ENCODE measurements around the gene LPIN1. TPM values are rescaled to one million over a fixed set of nuclear protein-coding genes. Genes with fewer than 3 reads are reported as not detected.
A peak's percentile ranks its signal among the peaks of the same experiment; 100 is the strongest.

The LPIN1 gene
- total and polyA plus RNA-seq, 4 experiments from 2014 or later, result 13.3 to 83.9 (median 51.5) TPM

GRCh38 chr2:11865805-11866204 is 119.4 kb downstream of the LPIN1 start:
- no peak overlapping the region for H3K27ac ChIP-seq (ENCODE audit: low read depth, low read length)
- POLR2A ChIA-PET (ENCODE audit: partially characterized antibody), result interaction anchor here (1.6 kb wide), 1 partner anchor 857 kb away, joined by 3 read pairs; no protein-coding TSS in a partner anchor
- intact Hi-C loops (cut with micrococcal nuclease), result loop anchor here (10.0 kb wide), 1 partner anchor 309 kb away; no protein-coding TSS in a partner anchor

GRCh38 chr2:11866358-11867335 is 120.2 kb downstream of the LPIN1 start:
- no peak overlapping the region for H3K27ac ChIP-seq (ENCODE audit: low read depth, low read length)
- H3K9me3 ChIP-seq (ENCODE audit: control insufficient read depth in 1 of 2, low read length in 2 of 2), result no peaks in the 10 kb centered on the region
- H3K4me1 ChIP-seq (ENCODE audit: insufficient read depth, low read length), result peaks cover 25% of the 10 kb centered on the region
- Mint-ChIP-seq H3K4me3 (no peak overlapping the region), H3K27ac (peak overlapping the region in 4 of 7 donors; percentile 20 to 67 (median 44)), H3K27me3 (no peaks in the 10 kb centered on the region), H3K4me1 (peaks cover 19 to 38% (median 23%) of the 10 kb centered on the region in 4 donors), H3K9me3 (no peaks in the 10 kb centered on the region), H3K36me3 (no peaks in the 10 kb centered on the region)
- no peaks in the 10 kb centered on the region for H3K27me3 ChIP-seq (ENCODE audit: insufficient read depth, low read length)
- no peak overlapping the region for H3K4me3 ChIP-seq (ENCODE audit: low read length in 2 of 2)
- DNase-seq, result peak in 1 of 5 donors; percentile 13
- ChIA-PET POLR2A (ENCODE audit: partially characterized antibody) (no interaction called here), CTCF (ENCODE audit: partially characterized antibody) (interaction anchor here (0.6 to 8.7 kb wide), 9 partner anchors 348 to 1143 kb away, joined by 3 to 63 read pairs (median 3); partner anchors contain the start of gene TRIB2)
- no peaks in the 10 kb centered on the region for H3K36me3 ChIP-seq (ENCODE audit: insufficient read depth, low read length)
- intact Hi-C loops (cut with micrococcal nuclease), result loop anchor here (10.0 kb wide), 1 partner anchor 308 kb away; no protein-coding TSS in a partner anchor

More at GRCh38 chr2:11865805-11866204, 119.4 kb downstream of the LPIN1 start:
- Mint-ChIP-seq H3K9me3 (no peaks in the 10 kb centered on the region), H3K4me3 (no peak overlapping the region), H3K27ac (no peak overlapping the region), H3K4me1 (peaks cover 19 to 38% (median 23%) of the 10 kb centered on the region in 4 donors), H3K36me3 (no peaks in the 10 kb centered on the region), H3K27me3 (no peaks in the 10 kb centered on the region)
- H3K36me3 ChIP-seq (ENCODE audit: insufficient read depth, low read length), result no peaks in the 10 kb centered on the region
- H3K9me3 ChIP-seq (ENCODE audit: control insufficient read depth in 1 of 2, low read length in 2 of 2), result no peaks in the 10 kb centered on the region
- H3K4me3 ChIP-seq (ENCODE audit: low read length in 2 of 2), result no peak overlapping the region
- no peak for DNase-seq
- no peaks in the 10 kb centered on the region for H3K27me3 ChIP-seq (ENCODE audit: insufficient read depth, low read length)
- peaks cover 25% of the 10 kb centered on the region for H3K4me1 ChIP-seq (ENCODE audit: insufficient read depth, low read length)
- CTCF ChIA-PET (ENCODE audit: partially characterized antibody), result interaction anchor here (1.0 to 8.7 kb wide), 9 partner anchors 7 to 1141 kb away, joined by 3 to 63 read pairs (median 4); partner anchors contain the start of gene TRIB2

- H3K27ac Mint-ChIP-seq, result no peak overlapping the region
Measured at GRCh38 chr2:11867926-11868325, 121.5 kb downstream of the LPIN1 start.

GRCh38 chr2:11869391-11869991 is 123.1 kb downstream of the LPIN1 start:
- Histone ChIP-seq H3K27me3 (ENCODE audit: insufficient read depth, low read length) (no peaks in the 10 kb centered on the region), H3K9me3 (ENCODE audit: control insufficient read depth in 1 of 2, low read length in 2 of 2) (no peaks in the 10 kb centered on the region), H3K36me3 (ENCODE audit: insufficient read depth, low read length) (no peaks in the 10 kb centered on the region), H3K27ac (ENCODE audit: low read depth, low read length) (no peak overlapping the region), H3K4me3 (ENCODE audit: low read length in 2 of 2) (no peak overlapping the region), H3K4me1 (ENCODE audit: insufficient read depth, low read length) (peaks cover 17% of the 10 kb centered on the region)
- POLR2A ChIA-PET (ENCODE audit: partially characterized antibody), result no interaction called here
- no peak overlapping the region for H3K27ac Mint-ChIP-seq
- H3K4me1 Mint-ChIP-seq, result peaks cover 13 to 30% (median 20%) of the 10 kb centered on the region in 4 donors
- H3K36me3 Mint-ChIP-seq, result no peaks in the 10 kb centered on the region
- H3K27me3 Mint-ChIP-seq, result peaks cover 0 to 1% of the 10 kb centered on the region in 2 donors
- CTCF ChIA-PET (ENCODE audit: partially characterized antibody), result interaction anchor here (1.0 kb wide), 1 partner anchor 846 kb away, joined by 3 read pairs; no protein-coding TSS in a partner anchor
- intact Hi-C loops (cut with micrococcal nuclease), result loop anchor here (10.0 kb wide), 1 partner anchor 305 kb away; no protein-coding TSS in a partner anchor
- H3K4me3 Mint-ChIP-seq, result no peak overlapping the region
- no peaks in the 10 kb centered on the region for H3K9me3 Mint-ChIP-seq
- no peak for DNase-seq

More at GRCh38 chr2:11867926-11868325, 121.5 kb downstream of the LPIN1 start:
- peaks cover 27% of the 10 kb centered on the region for H3K4me1 ChIP-seq (ENCODE audit: insufficient read depth, low read length)
- Mint-ChIP-seq H3K36me3 (no peaks in the 10 kb centered on the region), H3K4me1 (peaks cover 18 to 35% (median 26%) of the 10 kb centered on the region in 4 donors), H3K4me3 (no peak overlapping the region), H3K9me3 (no peaks in the 10 kb centered on the region), H3K27me3 (peaks cover 0 to 1% of the 10 kb centered on the region in 2 donors)
- no peaks in the 10 kb centered on the region for H3K27me3 ChIP-seq (ENCODE audit: insufficient read depth, low read length)
- intact Hi-C loops (cut with micrococcal nuclease), result loop anchor here (10.0 kb wide), 1 partner anchor 307 kb away; no protein-coding TSS in a partner anchor
- H3K9me3 ChIP-seq (ENCODE audit: control insufficient read depth in 1 of 2, low read length in 2 of 2), result no peaks in the 10 kb centered on the region
- ChIA-PET POLR2A (ENCODE audit: partially characterized antibody) (no interaction called here), CTCF (ENCODE audit: partially characterized antibody) (interaction anchor here (1.1 to 8.7 kb wide), 4 partner anchors 546 to 1142 kb away, joined by 3 to 63 read pairs (median 6); partner anchors contain the start of gene TRIB2)
- no peak for DNase-seq
- H3K4me3 ChIP-seq (ENCODE audit: low read length in 2 of 2), result no peak overlapping the region
- H3K36me3 ChIP-seq (ENCODE audit: insufficient read depth, low read length), result no peaks in the 10 kb centered on the region
- H3K27ac ChIP-seq (ENCODE audit: low read depth, low read length), result no peak overlapping the region

GRCh38 chr2:11870064-11870463 is 123.6 kb downstream of the LPIN1 start:
- no peak overlapping the region for H3K4me3 ChIP-seq (ENCODE audit: low read length in 2 of 2)
- H3K36me3 Mint-ChIP-seq, result no peaks in the 10 kb centered on the region
- POLR2A ChIA-PET (ENCODE audit: partially characterized antibody), result no interaction called here
- no peaks in the 10 kb centered on the region for H3K36me3 ChIP-seq (ENCODE audit: insufficient read depth, low read length)
- CTCF ChIA-PET (ENCODE audit: partially characterized antibody), result no interaction called here
- no peaks in the 10 kb centered on the region for H3K27me3 ChIP-seq (ENCODE audit: insufficient read depth, low read length)
- H3K4me1 ChIP-seq (ENCODE audit: insufficient read depth, low read length), result peaks cover 17% of the 10 kb centered on the region
- no peak for DNase-seq
- peaks cover 13 to 29% (median 20%) of the 10 kb centered on the region in 4 donors for H3K4me1 Mint-ChIP-seq
- H3K4me3 Mint-ChIP-seq, result no peak overlapping the region
- H3K9me3 ChIP-seq (ENCODE audit: control insufficient read depth in 1 of 2, low read length in 2 of 2), result no peaks in the 10 kb centered on the region
- intact Hi-C loops (cut with micrococcal nuclease), result no loop called here
- peaks cover 0 to 1% of the 10 kb centered on the region in 2 donors for H3K27me3 Mint-ChIP-seq
- H3K27ac ChIP-seq (ENCODE audit: low read depth, low read length), result no peak overlapping the region
- H3K27ac Mint-ChIP-seq, result no peak overlapping the region
- H3K9me3 Mint-ChIP-seq, result no peaks in the 10 kb centered on the region

GRCh38 chr2:11870584-11870983 is 124.2 kb downstream of the LPIN1 start:
- Mint-ChIP-seq H3K27me3 (peaks cover 0 to 1% of the 10 kb centered on the region in 2 donors), H3K36me3 (no peaks in the 10 kb centered on the region), H3K9me3 (no peaks in the 10 kb centered on the region), H3K4me3 (no peak overlapping the region), H3K4me1 (peaks cover 13 to 29% (median 20%) of the 10 kb centered on the region in 4 donors), H3K27ac (peak overlapping the region in 2 of 7 donors; percentile 30 to 52)
- ChIA-PET POLR2A (ENCODE audit: partially characterized antibody) (no interaction called here), CTCF (ENCODE audit: partially characterized antibody) (no interaction called here)
- no peaks in the 10 kb centered on the region for H3K36me3 ChIP-seq (ENCODE audit: insufficient read depth, low read length)
- H3K27ac ChIP-seq (ENCODE audit: low read depth, low read length), result no peak overlapping the region
- intact Hi-C loops (cut with micrococcal nuclease), result no loop called here
- DNase-seq, result no peak
- peaks cover 17% of the 10 kb centered on the region for H3K4me1 ChIP-seq (ENCODE audit: insufficient read depth, low read length)
- no peaks in the 10 kb centered on the region for H3K9me3 ChIP-seq (ENCODE audit: control insufficient read depth in 1 of 2, low read length in 2 of 2)
- no peaks in the 10 kb centered on the region for H3K27me3 ChIP-seq (ENCODE audit: insufficient read depth, low read length)
- H3K4me3 ChIP-seq (ENCODE audit: low read length in 2 of 2), result no peak overlapping the region

GRCh38 chr2:11871421-11871820 is 125.0 kb downstream of the LPIN1 start:
- H3K9me3 ChIP-seq (ENCODE audit: control insufficient read depth in 1 of 2, low read length in 2 of 2), result no peaks in the 10 kb centered on the region
- no peak overlapping the region for H3K27ac ChIP-seq (ENCODE audit: low read depth, low read length)
- DNase-seq, result no peak
- H3K27ac Mint-ChIP-seq, result no peak overlapping the region
- ChIA-PET CTCF (ENCODE audit: partially characterized antibody) (no interaction called here), POLR2A (ENCODE audit: partially characterized antibody) (no interaction called here)
- intact Hi-C loops (cut with micrococcal nuclease), result no loop called here
- no peaks in the 10 kb centered on the region for H3K36me3 Mint-ChIP-seq
- no peaks in the 10 kb centered on the region for H3K9me3 Mint-ChIP-seq
- peaks cover 13 to 26% (median 18%) of the 10 kb centered on the region in 4 donors for H3K4me1 Mint-ChIP-seq
- H3K4me3 Mint-ChIP-seq, result no peak overlapping the region
- H3K4me1 ChIP-seq (ENCODE audit: insufficient read depth, low read length), result peaks cover 17% of the 10 kb centered on the region
- no peak overlapping the region for H3K4me3 ChIP-seq (ENCODE audit: low read length in 2 of 2)
- H3K27me3 ChIP-seq (ENCODE audit: insufficient read depth, low read length), result no peaks in the 10 kb centered on the region
- H3K36me3 ChIP-seq (ENCODE audit: insufficient read depth, low read length), result no peaks in the 10 kb centered on the region
- peaks cover 0 to 1% of the 10 kb centered on the region in 2 donors for H3K27me3 Mint-ChIP-seq
